Left ventricle myocardium inferior (tissue), 1 donor: Measurements from ENCODE around the gene NDUFS6. TPM values are rescaled to one million over a fixed set of nuclear protein-coding genes. Genes with fewer than 3 reads are reported as not detected.

Experiments used
- DNase-seq: peaks from one replicate; pipeline ENCODE4 v3.0.0-alpha.2; 2020
- H3K27ac ChIP-seq: fragments of 200-600 bp; replicated peaks from 2 replicates; pipeline ENCODE4 v1.8.0; 2021
- H3K27me3 ChIP-seq: fragments of 200-600 bp; 2 replicates; pipeline ENCODE4 v1.8.0; 2021; ENCODE audit warnings: low read depth
- H3K36me3 ChIP-seq: fragments of 200-600 bp; 2 replicates; pipeline ENCODE4 v1.8.0; 2021
- H3K4me1 ChIP-seq: fragments of 200-600 bp; 2 replicates; pipeline ENCODE4 v1.8.0; 2021
- H3K4me3 ChIP-seq: fragments of 200-600 bp; 2 replicates; pipeline ENCODE4 v1.8.0; 2021; ENCODE audit warnings: mild to moderate bottlenecking, moderate library complexity
- H3K9me3 ChIP-seq: fragments of 200-600 bp; replicated peaks from 2 replicates; pipeline ENCODE4 v1.8.0; 2021
- intact Hi-C: fragments of 100-400 bp; cut with micrococcal nuclease; formaldehyde crosslinking; loops from one replicate; pipeline ENCODE4 v1.11.0; 2022
- total RNA-seq: library from RNA; stranded (reverse); fragmentation: NEBNext Ultra II Directional; extraction: Animal tissue kit (Norgen Biotek cat#: 25700); gene quantifications from one replicate; pipeline ENCODE4 v1.2.1, GENCODE V29; 2021
- TF ChIP-seq, protein P1 (sequence below): fragments of 200-600 bp; IDR thresholded peaks from 2 replicates; pipeline ENCODE4 v1.8.0; 2021; ENCODE audit warnings: antibody characterized with exemption, mild to moderate bottlenecking, borderline replicate concordance
- donor health status: DM: no; HTN: yes; CAD: no; lungs with severe emphysema.

Gene NDUFS6
- total RNA-seq, 1 donor from 2014 or later = 122 TPM

DNA sequence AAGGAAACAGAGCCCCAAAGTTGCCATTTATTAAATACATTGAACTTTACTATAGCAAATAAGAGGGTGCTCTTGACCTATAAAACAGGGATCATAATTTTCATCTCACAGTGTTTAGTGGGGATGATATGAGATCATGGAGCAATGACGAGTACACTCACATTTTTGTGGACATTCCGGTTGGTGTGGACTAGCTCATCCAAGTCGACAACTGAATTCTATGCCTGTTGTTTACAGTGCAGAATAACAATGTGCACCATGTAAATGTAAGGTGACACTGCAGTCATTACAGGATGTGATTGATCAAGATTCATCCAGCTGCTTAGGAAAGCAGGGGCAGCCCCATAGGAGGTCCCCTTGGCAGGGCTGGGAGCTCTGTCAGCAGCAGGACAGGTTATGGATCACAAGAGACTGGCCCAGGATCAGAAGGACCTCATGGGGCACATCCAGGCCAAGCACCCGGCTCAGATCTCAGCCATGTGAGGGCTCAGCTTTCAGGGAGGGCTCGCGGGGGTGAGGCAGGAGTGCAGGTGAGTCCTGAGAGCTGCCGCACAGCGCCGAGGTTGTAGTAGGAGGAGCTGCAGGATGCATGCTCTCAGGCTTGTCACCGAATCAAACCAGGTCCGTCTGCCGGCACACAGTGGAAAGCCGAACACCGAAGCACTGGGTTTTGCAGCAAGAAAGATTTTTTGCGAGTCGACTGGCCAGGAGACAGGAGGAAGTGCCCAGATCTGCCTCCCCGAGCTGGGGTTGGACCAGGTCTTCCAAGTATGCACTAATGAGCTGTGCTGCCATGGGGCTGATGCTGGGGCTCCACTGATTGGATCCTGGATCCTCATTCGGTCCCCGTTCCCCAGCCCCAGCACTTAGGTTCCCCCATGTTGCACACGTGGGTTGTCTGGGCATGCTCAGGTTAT, 29.8 kb upstream of the NDUFS6 start:
- Histone ChIP-seq H3K27ac (no peak overlapping the region), H3K27me3 (peaks cover 3% of the 10 kb centered on the region), H3K4me1 (no peaks in the 10 kb centered on the region), H3K9me3 (no peaks in the 10 kb centered on the region), H3K36me3 (no peaks in the 10 kb centered on the region), H3K4me3 (no peak overlapping the region)
- no peak for DNase-seq
- intact Hi-C loops = no loop called here
- TF ChIP-seq, protein P1, sequence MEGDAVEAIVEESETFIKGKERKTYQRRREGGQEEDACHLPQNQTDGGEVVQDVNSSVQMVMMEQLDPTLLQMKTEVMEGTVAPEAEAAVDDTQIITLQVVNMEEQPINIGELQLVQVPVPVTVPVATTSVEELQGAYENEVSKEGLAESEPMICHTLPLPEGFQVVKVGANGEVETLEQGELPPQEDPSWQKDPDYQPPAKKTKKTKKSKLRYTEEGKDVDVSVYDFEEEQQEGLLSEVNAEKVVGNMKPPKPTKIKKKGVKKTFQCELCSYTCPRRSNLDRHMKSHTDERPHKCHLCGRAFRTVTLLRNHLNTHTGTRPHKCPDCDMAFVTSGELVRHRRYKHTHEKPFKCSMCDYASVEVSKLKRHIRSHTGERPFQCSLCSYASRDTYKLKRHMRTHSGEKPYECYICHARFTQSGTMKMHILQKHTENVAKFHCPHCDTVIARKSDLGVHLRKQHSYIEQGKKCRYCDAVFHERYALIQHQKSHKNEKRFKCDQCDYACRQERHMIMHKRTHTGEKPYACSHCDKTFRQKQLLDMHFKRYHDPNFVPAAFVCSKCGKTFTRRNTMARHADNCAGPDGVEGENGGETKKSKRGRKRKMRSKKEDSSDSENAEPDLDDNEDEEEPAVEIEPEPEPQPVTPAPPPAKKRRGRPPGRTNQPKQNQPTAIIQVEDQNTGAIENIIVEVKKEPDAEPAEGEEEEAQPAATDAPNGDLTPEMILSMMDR = no peak

DNA sequence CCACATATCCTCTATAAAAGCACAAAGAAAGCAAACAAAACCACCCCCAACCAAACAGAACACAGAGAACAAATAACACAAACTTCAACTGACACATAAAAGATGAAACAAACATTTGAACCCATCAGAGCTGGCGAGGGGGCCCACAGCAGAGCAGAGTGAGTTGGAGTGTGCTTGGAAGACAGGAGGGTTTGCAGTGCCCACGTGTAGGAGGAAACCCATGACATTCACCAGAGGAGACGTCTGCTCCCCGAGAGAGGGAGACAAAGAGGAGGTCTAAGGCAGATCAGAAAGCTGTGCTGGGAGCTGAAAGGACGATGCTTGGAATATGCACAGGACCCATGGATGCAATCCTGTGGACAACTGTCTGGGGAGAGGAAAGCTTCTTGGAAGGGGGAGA, 28.6 kb upstream of the NDUFS6 start:
- TF ChIP-seq, protein P1 = peak; percentile 58
- no peak for DNase-seq
- intact Hi-C loops = no loop called here
- Histone ChIP-seq H3K36me3 (no peaks in the 10 kb centered on the region), H3K27ac (no peak overlapping the region), H3K27me3 (peaks cover 2% of the 10 kb centered on the region), H3K9me3 (no peaks in the 10 kb centered on the region), H3K4me3 (no peak overlapping the region), H3K4me1 (no peaks in the 10 kb centered on the region)

DNA sequence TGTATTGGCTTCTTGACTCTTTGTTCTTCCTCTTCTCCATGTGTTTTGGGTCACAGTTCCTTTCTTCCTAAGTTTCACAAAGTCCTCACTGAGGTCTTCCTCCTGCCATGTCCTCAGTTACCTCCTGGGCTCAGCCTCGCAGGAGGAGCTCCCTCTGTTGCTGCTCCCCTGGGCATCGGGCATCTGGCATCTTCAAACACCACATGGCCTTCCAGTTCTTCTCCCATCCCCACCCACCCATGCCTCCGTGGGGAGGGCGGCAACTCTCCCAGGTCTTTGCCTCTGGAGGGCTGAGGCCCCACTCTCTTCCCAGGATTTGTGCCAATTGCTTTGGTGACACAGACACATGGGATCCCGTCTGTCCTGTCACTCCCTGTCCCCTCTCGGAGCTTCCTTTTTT, 24.4 kb upstream of the NDUFS6 start:
- Histone ChIP-seq H3K27ac (no peak overlapping the region), H3K4me1 (no peaks in the 10 kb centered on the region), H3K4me3 (no peak overlapping the region), H3K27me3 (peaks cover 2% of the 10 kb centered on the region), H3K36me3 (no peaks in the 10 kb centered on the region), H3K9me3 (no peaks in the 10 kb centered on the region)
- DNase-seq = no peak
- intact Hi-C loops = no loop called here
- TF ChIP-seq, protein P1 = no peak

DNA sequence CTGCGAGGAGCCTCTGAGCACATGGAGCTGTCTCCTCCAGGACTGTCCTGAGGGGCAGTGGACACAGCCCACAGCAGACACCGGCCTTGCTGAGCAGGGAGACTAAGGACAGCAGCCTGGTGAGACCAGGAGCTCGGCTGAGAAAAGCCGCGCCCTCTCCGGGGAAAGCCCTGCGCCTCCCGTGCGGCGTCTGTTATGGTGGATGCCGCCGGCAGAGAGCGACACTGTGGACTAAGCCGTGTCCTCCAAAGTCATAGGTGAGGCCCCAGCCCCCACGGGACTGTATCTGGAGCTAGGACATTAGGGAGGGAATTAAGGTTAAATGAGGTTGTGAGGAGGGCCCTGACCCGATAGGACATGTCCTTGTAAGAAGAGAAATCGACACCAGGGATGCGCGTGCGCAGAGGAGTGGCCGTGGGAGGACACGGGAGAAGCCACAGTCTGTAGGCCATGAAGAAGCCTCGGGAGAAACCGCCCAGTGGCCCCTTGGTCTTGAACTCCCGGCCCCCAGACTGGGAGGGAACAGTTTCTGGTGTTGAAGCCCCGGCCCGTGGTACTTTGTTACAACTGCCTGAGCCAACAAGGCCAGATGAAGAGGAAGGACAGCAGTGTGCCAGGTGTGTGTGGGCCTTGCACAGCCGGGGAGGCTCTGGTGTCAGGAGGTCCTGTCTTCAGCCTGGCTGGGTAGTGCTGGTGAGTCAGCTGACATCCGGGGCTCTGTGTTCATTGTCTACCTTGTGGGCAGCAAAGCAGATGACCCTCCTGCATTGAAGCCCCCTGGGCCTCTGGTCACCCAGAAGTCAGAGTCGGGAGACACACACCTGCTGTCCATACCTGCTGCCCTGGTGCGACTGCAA, 23.7 kb upstream of the NDUFS6 start:
- Histone ChIP-seq H3K4me1 (no peaks in the 10 kb centered on the region), H3K27ac (no peak overlapping the region), H3K4me3 (no peak overlapping the region), H3K27me3 (peaks cover 2% of the 10 kb centered on the region), H3K9me3 (no peaks in the 10 kb centered on the region), H3K36me3 (no peaks in the 10 kb centered on the region)
- no peak for DNase-seq
- intact Hi-C loops = no loop called here
- TF ChIP-seq, protein P1 = no peak

DNA sequence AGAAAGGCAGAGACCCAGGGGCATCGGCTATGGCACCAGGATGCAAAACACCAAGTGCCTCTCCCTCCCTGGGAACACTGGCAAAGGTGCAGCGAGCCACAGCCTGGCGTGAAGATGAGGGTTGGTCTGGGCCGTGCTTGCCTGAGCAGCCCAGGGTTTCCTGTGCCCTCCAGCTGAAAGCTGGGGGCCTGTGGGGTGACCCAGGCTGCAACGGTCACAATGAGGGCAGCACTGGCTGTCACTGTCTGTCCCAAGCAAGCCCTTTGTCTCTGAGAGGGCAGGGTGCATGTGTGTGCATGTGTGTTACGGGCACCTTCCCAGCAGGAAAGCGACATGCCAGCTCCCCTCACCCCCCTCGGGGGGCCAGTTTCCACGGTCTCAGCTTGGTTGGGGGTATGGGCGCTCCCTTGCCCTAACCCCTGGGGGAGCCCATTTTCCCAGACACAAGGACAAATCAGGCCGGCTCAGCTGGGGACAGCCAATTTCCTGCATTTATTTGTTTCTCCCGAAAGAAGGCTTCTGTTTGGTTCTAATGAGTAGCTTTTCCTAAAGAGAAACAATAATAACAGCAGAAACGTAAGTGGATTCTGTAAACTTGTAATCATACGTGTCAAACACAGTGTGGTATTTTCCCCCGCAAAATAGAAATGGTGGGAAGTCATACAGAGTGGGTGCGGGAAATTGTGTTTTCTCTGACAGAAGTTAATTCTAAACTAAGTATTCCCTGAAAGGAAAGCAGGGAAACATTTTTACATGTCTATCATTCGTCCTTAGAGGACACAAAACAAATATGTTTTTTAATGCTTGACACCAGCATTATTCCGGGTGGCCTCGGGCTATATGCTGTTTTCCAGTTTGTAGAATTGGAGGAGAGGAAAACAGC, 22.8 kb upstream of the NDUFS6 start:
- Histone ChIP-seq H3K4me1 (peaks cover 7% of the 10 kb centered on the region), H3K27me3 (peaks cover 2% of the 10 kb centered on the region), H3K36me3 (no peaks in the 10 kb centered on the region), H3K4me3 (no peak overlapping the region), H3K9me3 (no peaks in the 10 kb centered on the region), H3K27ac (no peak overlapping the region)
- DNase-seq = no peak
- TF ChIP-seq, protein P1 = no peak
- intact Hi-C loops = no loop called here
